ENCODE results near the gene BRD9.
"Not testable (repeated sequence)": the region's sequence is repeated elsewhere in the genome, so short reads cannot be mapped to it uniquely, and the experiment has no call there.

- TF ChIP-seq CTCF (optimal IDR thresholded peaks at IDR 0.05 in 1 of 3, IDR thresholded peaks at IDR 0.05 in 1 of 3, conservative IDR thresholded peaks at IDR 0.05 in 1 of 3; ENCODE audit: extremely low read depth in 1 of 3, insufficient read depth in 2 of 3, low read length in 3 of 3); EZH2 (IDR thresholded peaks at IDR 0.05; ENCODE audit: low read length): not testable (repeated sequence)
Observed at GRCh38 chr5:840974-841435, 51.6 kb downstream of the BRD9 start.
